GM12864 (cell line): ENCODE measurements around the gene CCDC92B.

Experiments used
- DNase-seq: peaks from one replicate; pipeline ENCODE4 v3.0.0-alpha.2; 2011; ENCODE audit warnings: low read depth
- H3K4me3 ChIP-seq: 2 replicates; pipeline ENCODE4 v1.5.1; 2011; ENCODE audit warnings: mild to moderate bottlenecking, low read depth, low read length, control low read depth
- CTCF ChIP-seq: IDR thresholded peaks from 2 replicates; pipeline ENCODE4 v1.5.1; 2011; ENCODE audit warnings: low read depth, mild to moderate bottlenecking, moderate library complexity, low read length, control low read depth, inconsistent platforms; ENCODE audit errors: missing control alignments

Gene CCDC92B

GRCh38 chr17:2707721-2708584 is 41.5 kb downstream of the CCDC92B start:
- TF ChIP-seq CTCF = peak; percentile 51
- no peak overlapping the region; the same call in 1 of the 2 replicates for H3K4me3 ChIP-seq
- DNase-seq = no peak

DNA sequence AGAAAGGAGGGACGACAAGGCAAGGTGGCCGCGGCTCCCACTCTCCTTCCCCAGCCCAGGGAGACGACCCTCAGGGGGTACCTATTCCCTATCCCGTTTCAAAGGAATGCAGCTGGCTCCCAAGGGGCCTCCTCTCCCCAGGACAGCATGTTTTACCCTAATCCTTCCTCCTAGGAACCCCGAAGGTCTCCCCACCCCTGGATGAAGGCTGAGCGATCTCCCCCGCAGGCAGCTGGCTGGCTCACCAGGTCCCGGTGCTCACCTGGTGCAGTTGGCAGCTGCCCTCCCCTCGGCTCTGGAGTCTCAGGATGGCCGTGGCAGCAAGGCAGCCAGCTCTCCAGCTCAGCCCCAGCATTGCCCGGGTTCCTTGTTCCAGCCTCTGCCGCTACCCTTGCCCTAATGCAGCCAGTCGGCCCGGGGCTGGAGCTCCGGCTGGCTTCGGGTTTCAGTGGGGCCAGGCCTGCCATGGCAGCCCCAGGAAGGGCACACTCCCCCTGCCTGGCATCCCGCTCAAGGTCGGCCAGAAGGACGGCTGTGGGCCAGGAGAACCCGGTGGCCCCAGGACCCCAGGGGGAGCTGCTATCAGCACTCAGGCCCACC is 42.4 kb downstream of the CCDC92B start:
- no peak for DNase-seq
- no peak for TF ChIP-seq CTCF
- no peak overlapping the region for H3K4me3 ChIP-seq

GRCh38 chr17:2705888-2706795 is 43.3 kb downstream of the CCDC92B start:
- no peak for DNase-seq
- no peak for TF ChIP-seq CTCF

GRCh38 chr17:2705263-2705662 is 44.2 kb downstream of the CCDC92B start:
- no peak for DNase-seq
- no peak for TF ChIP-seq CTCF

More at GRCh38 chr17:2705888-2706795, 43.3 kb downstream of the CCDC92B start:
- no peak overlapping the region for H3K4me3 ChIP-seq

GRCh38 chr17:2704890-2705248 is 44.6 kb downstream of the CCDC92B start:
- DNase-seq = no peak
- H3K4me3 ChIP-seq = no peak overlapping the region
- no peak for TF ChIP-seq CTCF

More at GRCh38 chr17:2705263-2705662, 44.2 kb downstream of the CCDC92B start:
- no peak overlapping the region for H3K4me3 ChIP-seq

GRCh38 chr17:2704031-2704889 is 45.2 kb downstream of the CCDC92B start:
- TF ChIP-seq CTCF = no peak
- no peak overlapping the region for H3K4me3 ChIP-seq
- no peak for DNase-seq
